GM04503 (cell line): Measurements from ENCODE around the gene ARNT2.

ENCODE experiments used
- DNase-seq: peaks from one replicate; pipeline ENCODE4 v3.0.0-alpha.2; 2012; ENCODE audit warnings: low read depth

ARNT2 gene

DNA sequence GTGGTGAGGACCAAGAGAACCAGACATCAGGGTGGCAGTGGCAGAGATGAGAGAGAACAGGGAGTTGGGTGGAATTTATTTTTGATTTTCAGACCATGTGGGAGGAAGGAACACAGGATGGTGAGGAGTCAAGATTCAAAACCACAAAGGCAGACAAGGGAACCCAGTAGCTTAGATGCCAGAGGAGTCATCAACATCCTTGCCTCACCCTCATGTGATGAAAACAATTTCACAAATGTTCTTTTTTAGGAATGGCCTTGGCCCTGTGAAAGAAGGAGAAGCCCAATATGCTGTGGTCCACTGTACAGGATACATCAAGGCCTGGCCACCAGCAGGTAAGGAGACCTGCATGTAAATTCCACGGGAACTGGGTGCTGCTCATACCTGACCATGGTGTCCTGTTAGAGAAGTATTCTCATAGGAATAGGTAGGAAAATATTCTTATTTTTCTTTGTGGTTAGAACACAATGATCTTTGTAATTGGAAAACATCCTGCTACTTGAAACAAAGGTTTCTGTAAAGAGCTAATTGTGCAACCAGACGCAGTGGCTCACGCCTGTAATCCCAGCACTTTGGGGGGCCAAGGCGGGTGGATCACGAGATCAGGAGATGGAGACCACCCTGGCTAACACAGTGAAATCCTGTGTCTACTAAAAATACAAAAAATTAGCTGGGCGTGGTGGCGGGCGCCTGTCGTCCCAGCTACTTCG lies 110.0 kb downstream of the ARNT2 start:
- DNase-seq: peak; percentile 70

GRCh38 chr15:80517290-80517689 lies 113.1 kb downstream of the ARNT2 start:
- no peak for DNase-seq

GRCh38 chr15:80518522-80518921 lies 114.3 kb downstream of the ARNT2 start:
- no peak for DNase-seq

GRCh38 chr15:80523746-80524145 lies 119.6 kb downstream of the ARNT2 start:
- no peak for DNase-seq

DNA sequence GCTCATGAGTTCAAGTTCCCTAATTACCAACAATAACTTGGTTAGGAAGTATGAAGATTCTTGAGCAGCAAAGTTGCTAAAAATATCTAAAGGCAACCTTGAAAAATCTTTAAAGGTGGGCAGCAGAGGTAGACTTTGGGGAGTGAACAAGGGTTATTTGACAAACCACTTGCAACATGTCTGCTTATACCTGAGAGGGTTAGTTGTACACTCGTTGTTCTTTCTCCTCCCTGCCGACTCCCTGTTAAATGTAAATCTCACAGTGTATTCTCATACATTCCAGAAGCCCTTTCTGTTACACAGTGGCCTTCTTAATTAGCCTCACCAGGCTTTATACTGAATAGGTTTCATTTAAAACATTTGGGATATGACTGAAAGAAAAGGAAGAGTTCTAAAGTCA lies 121.7 kb downstream of the ARNT2 start:
- DNase-seq: no peak

DNA sequence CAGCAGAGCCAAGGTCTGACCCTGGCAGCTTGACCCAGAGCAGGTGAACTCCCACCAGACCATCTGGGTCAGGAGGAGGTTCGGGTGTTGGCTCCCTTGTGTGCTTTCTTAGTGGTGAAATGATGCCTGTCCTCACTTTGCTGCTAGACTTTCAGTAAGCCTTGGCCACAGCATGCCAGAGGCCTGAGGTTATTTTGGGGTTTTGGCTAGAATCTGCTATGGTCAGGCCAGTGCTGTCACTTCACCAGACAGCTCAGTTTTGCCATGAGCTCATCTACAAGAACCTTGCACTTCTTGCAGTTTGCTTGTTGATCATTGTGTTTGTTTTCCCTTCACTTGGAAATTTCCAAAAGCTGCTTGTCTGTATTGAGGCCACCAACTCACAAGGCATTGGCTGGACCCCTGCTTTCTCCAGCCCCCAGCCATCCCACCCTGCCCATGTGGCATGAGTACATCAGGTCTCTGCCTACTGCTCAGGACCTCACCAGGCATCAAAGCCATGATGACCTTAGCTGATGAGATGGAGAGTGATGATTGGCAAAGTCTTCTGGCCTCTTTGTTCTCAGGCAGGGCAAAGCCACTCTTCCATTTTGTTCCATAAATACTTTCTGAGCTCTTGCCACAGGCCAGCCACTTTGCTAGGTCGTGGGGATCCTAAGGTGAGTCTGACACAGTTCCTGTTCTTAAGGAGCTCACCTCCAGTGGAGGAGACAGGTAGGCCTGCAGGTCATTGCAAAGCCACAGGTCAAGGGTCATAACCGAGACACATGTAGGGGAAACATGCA lies 122.6 kb downstream of the ARNT2 start:
- DNase-seq: peak; percentile 81

- DNase-seq: no peak
Observed at GRCh38 chr15:80527406-80527805, 123.2 kb downstream of the ARNT2 start.

DNA sequence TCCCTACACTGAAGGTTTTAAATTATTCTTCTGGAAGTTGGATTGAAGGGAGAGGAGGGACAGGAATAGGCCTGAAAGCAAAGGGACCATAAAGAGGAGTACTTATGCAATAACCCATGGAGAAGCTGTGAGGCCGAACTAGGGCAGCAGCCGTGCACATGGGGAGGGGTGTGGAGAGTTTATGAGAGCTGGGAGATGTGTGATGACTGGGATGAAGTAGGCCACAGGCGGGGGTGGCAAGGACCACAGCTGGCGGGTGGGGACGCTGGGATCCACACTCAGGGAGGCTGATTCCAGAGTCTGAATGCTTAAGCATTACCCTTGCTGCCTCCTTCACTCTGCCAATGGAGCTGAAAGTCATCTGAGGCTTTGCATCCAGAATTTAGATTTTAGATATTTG lies 123.8 kb downstream of the ARNT2 start:
- no peak for DNase-seq

- peak; percentile 62 for DNase-seq
Observed at GRCh38 chr15:80530737-80531365, 126.7 kb downstream of the ARNT2 start.

- no peak for DNase-seq
Observed at GRCh38 chr15:80531388-80531787, 127.2 kb downstream of the ARNT2 start.

DNA sequence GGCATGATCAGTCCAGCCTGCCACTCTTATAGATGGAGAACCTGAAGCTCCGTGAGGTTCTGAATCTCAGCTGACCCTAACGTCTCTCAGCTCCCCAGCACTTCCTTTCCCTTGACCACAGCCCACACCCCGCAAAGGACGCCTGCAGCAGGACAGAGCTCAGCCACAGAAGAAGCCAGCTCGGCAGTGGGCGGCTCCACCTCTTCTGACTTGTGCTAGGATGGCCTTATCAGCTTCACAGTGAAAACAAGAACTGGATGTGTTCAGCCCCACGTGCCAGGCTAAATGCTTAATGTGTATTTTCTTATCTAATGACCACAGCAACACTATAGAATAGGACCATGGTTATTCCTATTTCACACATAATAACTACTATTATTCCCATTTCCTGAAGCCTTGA lies 127.6 kb downstream of the ARNT2 start:
- DNase-seq: no peak

DNA sequence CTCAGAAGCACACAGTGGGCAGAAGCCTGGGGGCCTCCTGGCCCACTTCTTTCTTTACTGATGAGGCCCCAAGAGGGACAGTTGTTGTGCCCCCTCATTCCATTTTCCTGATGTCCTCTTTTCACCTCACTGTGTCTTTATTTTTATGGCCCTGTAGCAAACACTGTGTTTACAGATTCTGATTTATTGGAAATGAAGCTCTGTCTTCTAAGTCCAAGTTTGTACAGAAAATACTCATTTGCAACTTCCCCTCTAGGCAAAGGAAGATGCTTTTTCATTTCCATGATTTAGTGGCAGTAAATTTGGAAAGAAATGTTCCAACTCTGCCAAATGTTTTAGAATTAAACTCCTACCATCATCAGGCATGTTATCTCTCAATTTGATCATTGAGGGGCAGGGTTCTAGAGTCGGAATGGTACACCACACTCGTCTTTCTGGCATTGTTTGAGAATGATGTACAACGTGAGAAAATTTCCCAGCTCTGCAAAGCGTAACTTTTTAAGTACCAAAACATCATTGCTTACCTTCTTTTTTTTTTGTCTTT lies 129.7 kb downstream of the ARNT2 start:
- no peak for DNase-seq

DNA sequence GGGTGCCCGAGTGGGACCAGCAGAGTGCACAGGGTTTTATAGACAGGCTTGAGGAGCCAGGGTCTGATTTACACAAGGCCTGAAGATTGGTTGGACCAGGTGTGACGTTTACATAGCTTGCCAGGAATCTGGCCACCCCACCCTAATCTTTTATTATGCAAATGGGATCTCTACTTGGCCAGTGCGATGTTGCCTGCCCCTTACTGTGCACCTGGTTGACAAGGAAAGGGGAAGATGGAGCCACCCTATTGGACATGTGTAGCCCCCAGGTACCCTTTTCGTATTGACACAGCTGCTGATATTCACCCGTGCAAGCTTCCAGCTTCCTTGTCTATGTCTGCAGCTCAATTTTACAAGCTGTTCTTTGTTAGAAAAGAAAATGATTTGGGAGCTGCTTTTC lies 132.0 kb downstream of the ARNT2 start:
- no peak for DNase-seq

GRCh38 chr15:80536716-80537115 lies 132.5 kb downstream of the ARNT2 start:
- no peak for DNase-seq

- DNase-seq: no peak
Observed at GRCh38 chr15:80545078-80545477, 140.9 kb downstream of the ARNT2 start.

GRCh38 chr15:80547264-80547663 lies 143.1 kb downstream of the ARNT2 start:
- no peak for DNase-seq

DNA sequence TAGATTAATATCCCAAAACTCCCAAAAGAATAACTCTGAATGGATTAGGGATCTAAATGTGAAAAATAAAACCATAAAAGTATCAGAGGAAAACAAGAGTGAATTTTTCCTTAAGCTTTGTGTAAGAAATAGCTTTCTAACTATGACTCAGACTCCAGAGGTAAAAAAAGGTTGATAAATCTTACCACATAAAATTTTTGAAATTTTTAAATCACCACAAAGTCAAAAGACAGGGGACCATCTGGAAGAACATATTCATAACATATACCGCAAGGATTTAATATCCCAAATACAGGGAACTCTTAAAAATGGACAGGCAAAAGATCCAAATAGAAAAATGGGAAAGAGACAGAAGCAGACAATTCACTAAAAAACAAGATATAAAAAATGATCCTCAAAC lies 145.0 kb downstream of the ARNT2 start:
- peak; percentile 38 for DNase-seq

DNA sequence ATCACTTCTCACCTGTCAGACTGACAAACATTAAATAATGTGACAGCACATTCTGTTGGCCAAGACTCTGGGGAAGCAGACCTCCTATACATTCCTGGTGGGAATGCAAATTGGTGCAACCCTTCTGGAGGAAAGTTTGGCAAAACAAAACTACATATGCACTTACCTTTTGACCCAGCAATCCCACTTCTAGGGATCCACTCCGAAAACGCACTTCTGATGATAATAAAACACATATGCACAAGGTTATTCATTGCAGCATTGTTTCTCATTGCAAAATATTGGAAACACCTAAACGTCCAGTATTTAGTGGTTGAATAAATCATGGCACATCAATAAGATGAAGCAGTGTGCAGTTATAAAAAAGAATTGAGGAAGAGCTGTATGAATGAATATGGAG lies 145.5 kb downstream of the ARNT2 start:
- DNase-seq: no peak

GRCh38 chr15:80550219-80550907 lies 146.2 kb downstream of the ARNT2 start:
- peak; percentile 77 for DNase-seq

GRCh38 chr15:80550908-80551260 lies 146.7 kb downstream of the ARNT2 start:
- no peak for DNase-seq

- DNase-seq: no peak
Observed at GRCh38 chr15:80551348-80551747, 147.2 kb downstream of the ARNT2 start.

- DNase-seq: peak; percentile 58
Observed at GRCh38 chr15:80554560-80554959, 150.4 kb downstream of the ARNT2 start.
